Glutamatergic neuron (in vitro differentiated cells): ENCODE results near the gene HTR1E. TPM values are rescaled to one million over a fixed set of nuclear protein-coding genes. Genes with fewer than 3 reads are reported as not detected.

Experiments
- DNase-seq: peaks from one replicate; pipeline ENCODE4 v3.0.0; 2022
- H3K27ac Mint-ChIP-seq: one replicate; pipeline ENCODE4 v1.8.0; 2020; ENCODE audit warnings: mild to moderate bottlenecking, mixed read lengths, inconsistent platforms; ENCODE audit not compliant: unreplicated experiment
- H3K27me3 Mint-ChIP-seq: one replicate; pipeline ENCODE4 v1.8.0; 2020; ENCODE audit warnings: mild to moderate bottlenecking, moderate library complexity, mixed read lengths, inconsistent platforms; ENCODE audit not compliant: unreplicated experiment
- H3K36me3 Mint-ChIP-seq: one replicate; pipeline ENCODE4 v1.8.0; 2020; ENCODE audit warnings: mild to moderate bottlenecking, mixed read lengths, inconsistent platforms; ENCODE audit not compliant: unreplicated experiment
- H3K4me1 Mint-ChIP-seq: one replicate; pipeline ENCODE4 v1.8.0; 2020; ENCODE audit warnings: mild to moderate bottlenecking, low read depth, mixed read lengths, inconsistent platforms; ENCODE audit not compliant: unreplicated experiment
- H3K4me3 Mint-ChIP-seq: one replicate; pipeline ENCODE4 v1.8.0; 2020; ENCODE audit warnings: mild to moderate bottlenecking, mixed read lengths, inconsistent platforms; ENCODE audit not compliant: unreplicated experiment
- H3K9me3 Mint-ChIP-seq: one replicate; pipeline ENCODE4 v1.8.0; 2020; ENCODE audit warnings: mild to moderate bottlenecking, moderate library complexity, mixed read lengths, inconsistent platforms; ENCODE audit not compliant: unreplicated experiment
- total RNA-seq: library from RNA; stranded (reverse); fragmentation: NEBNext Ultra II Directional; extraction: Animal tissue kit (Norgen Biotek cat#: 25700); gene quantifications from one replicate; pipeline ENCODE4 v1.2.1, GENCODE V29; 2021; ENCODE audit not compliant: unreplicated experiment
- TF ChIP-seq, protein P1 (sequence below): fragments of 200-600 bp; sonication (generic); IDR thresholded peaks from one replicate; pipeline ENCODE4 v1.5.0; 2021; ENCODE audit not compliant: partially characterized antibody, unreplicated experiment

Gene HTR1E
- total RNA-seq, 1 donor from 2014 or later: 0.34 TPM

DNA sequence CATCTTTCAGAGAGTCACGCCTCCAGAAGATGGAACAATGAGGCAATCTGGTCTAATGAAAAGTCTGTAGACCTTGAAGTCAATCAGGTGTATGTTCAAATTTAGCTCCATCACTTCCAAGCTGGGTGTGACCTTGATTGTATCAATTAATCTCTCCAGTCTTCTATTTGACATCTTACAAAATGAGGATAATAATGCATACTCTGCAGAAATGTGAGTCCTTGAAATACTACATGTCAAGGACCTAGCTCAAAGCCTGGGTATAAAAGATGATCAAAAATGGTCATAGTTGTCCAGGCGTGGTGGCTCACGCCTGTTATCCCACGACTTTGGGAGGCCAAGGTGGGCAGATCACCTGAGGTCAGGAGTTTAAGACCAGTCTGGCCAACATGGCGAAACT, 127.8 kb downstream of the HTR1E start:
- Mint-ChIP-seq H3K9me3 (peaks cover 3% of the 10 kb centered on the region), H3K27me3 (no peaks in the 10 kb centered on the region), H3K4me3 (no peak overlapping the region), H3K27ac (no peak overlapping the region), H3K4me1 (peaks cover 32% of the 10 kb centered on the region), H3K36me3 (no peaks in the 10 kb centered on the region)
- TF ChIP-seq, protein P1, sequence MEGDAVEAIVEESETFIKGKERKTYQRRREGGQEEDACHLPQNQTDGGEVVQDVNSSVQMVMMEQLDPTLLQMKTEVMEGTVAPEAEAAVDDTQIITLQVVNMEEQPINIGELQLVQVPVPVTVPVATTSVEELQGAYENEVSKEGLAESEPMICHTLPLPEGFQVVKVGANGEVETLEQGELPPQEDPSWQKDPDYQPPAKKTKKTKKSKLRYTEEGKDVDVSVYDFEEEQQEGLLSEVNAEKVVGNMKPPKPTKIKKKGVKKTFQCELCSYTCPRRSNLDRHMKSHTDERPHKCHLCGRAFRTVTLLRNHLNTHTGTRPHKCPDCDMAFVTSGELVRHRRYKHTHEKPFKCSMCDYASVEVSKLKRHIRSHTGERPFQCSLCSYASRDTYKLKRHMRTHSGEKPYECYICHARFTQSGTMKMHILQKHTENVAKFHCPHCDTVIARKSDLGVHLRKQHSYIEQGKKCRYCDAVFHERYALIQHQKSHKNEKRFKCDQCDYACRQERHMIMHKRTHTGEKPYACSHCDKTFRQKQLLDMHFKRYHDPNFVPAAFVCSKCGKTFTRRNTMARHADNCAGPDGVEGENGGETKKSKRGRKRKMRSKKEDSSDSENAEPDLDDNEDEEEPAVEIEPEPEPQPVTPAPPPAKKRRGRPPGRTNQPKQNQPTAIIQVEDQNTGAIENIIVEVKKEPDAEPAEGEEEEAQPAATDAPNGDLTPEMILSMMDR: no peak
- no peak for DNase-seq

Other genes starting within 250 kb of the HTR1E start
- gene CGA, start 157.6 kb downstream of the HTR1E start, total RNA-seq: not detected
- 89.9 TPM for gene ZNF292, start 218.0 kb downstream of the HTR1E start, total RNA-seq